AG09309 (cell line): ENCODE data around the gene RAB18.

ENCODE experiments used
- DNase-seq: peaks from one replicate; pipeline ENCODE4 v3.0.0-alpha.2; 2010; ENCODE audit warnings: low read depth
- H3K4me3 ChIP-seq: 2 replicates; pipeline ENCODE4 v1.5.1; 2011; ENCODE audit warnings: mild to moderate bottlenecking, low read depth, low read length, moderate library complexity; ENCODE audit not compliant: control insufficient read depth
- CTCF ChIP-seq: IDR thresholded peaks from 2 replicates; pipeline ENCODE4 v1.5.1; 2011; ENCODE audit warnings: mild to moderate bottlenecking, low read depth, low read length, inconsistent platforms; ENCODE audit not compliant: insufficient read depth, control insufficient read depth; ENCODE audit errors: missing control alignments

RAB18 gene

DNA sequence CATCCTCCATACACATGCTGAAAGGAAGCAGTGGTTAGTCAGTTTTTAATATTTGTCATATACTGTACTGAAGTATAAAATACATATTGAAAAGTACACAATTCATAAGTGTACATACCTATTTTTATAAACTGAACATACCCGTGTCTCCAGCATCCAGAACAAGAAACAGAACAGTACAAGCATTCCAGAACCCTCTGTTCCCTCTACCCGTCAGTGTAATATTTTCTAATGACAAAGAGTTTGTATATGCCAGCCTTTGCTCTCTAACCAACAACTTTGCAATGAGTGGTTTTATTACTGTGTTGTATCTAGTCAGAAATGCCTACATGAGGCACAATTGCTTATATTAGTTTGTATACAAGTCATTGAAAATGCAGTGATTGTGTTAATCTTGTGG lies 18.7 kb upstream of the RAB18 start:
- no peak for DNase-seq
- no peak overlapping the region for H3K4me3 ChIP-seq
- TF ChIP-seq CTCF: no peak

DNA sequence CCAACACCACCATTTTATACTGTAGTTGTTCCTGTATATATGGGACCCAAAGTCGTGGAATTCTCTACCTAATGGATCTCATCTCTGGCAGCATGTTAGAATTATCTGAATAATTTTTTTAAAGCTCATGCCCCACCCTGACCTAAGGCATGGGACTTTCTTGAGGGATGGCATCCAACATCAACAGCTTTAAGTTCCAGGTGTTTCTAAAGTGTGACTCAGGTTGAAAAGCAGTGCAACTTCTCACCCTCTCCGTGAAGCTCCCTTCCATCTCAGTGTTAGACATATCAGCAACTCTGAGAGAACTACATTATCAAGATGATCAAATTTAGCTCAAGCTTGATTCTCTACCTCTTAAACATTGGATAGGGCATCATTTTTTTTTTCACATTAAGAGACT lies 18.1 kb upstream of the RAB18 start:
- no peak overlapping the region for H3K4me3 ChIP-seq
- TF ChIP-seq CTCF: no peak
- DNase-seq: no peak

GRCh38 chr10:27490807-27491206 lies 13.3 kb upstream of the RAB18 start:
- TF ChIP-seq CTCF: no peak
- DNase-seq: no peak
- no peak overlapping the region for H3K4me3 ChIP-seq

- no peak for TF ChIP-seq CTCF
- DNase-seq: no peak
- H3K4me3 ChIP-seq: no peak overlapping the region
These were observed 9.8 kb upstream of the RAB18 start for GRCh38 chr10:27494116-27494805.

DNA sequence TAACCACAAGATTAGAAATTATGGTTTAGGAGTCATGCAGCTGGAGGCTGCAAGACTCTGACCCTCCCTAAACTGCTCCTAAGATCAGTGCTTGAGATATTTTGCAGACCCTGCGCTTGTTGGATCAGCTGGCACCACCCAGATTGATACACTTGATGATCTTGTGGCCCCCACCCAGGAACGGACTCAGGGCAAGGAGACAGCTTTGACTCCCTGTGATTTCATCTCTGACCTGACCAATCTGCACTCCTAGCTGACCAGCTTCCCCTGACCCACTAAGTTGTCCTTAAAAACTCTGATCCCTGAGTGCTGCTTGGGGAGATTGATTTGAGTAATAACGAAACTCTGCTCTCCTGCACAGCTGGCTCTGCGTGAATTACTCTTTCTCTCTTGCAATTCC lies 8.0 kb upstream of the RAB18 start:
- H3K4me3 ChIP-seq: no peak overlapping the region
- no peak for DNase-seq
- no peak for TF ChIP-seq CTCF

GRCh38 chr10:27500096-27500495 lies 4.0 kb upstream of the RAB18 start:
- no peak for DNase-seq
- H3K4me3 ChIP-seq: no peak overlapping the region
- no peak for TF ChIP-seq CTCF
